GM12891 (cell line): ENCODE data around the gene ZNF563.
A peak's percentile ranks its signal among the peaks of the same experiment; 100 is the strongest.
"Not testable (repeated sequence)": the region's sequence is repeated elsewhere in the genome, so short reads cannot be mapped to it uniquely, and the experiment has no call there.

Experiments used
- DNase-seq: peaks from one replicate; pipeline ENCODE4 v3.0.0; 2011; ENCODE audit warnings: low spot score; ENCODE audit not compliant: insufficient read length
- FAIRE-seq: peaks from 2 replicates; lab custom pipeline; 2011; peaks lifted over from hg19 to GRCh38; lab: Jason Lieb, UNC
- PAX5 ChIP-seq: IDR thresholded peaks from 2 replicates; pipeline ENCODE4 v1.6.1; 2011; ENCODE audit warnings: low read length, moderate library complexity, mild to moderate bottlenecking; ENCODE audit not compliant: insufficient read depth, severe bottlenecking
- POLR2A ChIP-seq: IDR thresholded peaks from 2 replicates; pipeline ENCODE4 v1.6.1; 2011; ENCODE audit warnings: low read depth, low read length, control low read depth
- POLR2AphosphoS5 ChIP-seq: IDR thresholded peaks from 2 replicates; pipeline ENCODE4 v1.6.1; 2011; ENCODE audit warnings: low read depth, low read length, control low read depth
- POU2F2 ChIP-seq: IDR thresholded peaks from 2 replicates; pipeline ENCODE4 v1.6.1; 2011; ENCODE audit warnings: low read depth, mild to moderate bottlenecking, control low read depth, low read length, moderate library complexity
- SPI1 ChIP-seq: IDR thresholded peaks from 2 replicates; pipeline ENCODE4 v1.6.1; 2011; ENCODE audit warnings: low read depth, low read length, control low read depth
- TAF1 ChIP-seq: IDR thresholded peaks from 2 replicates; pipeline ENCODE4 v1.6.1; 2011; ENCODE audit warnings: low read depth, low read length, control low read depth

ZNF563 gene

GRCh38 chr19:12350185-12350889, 16.9 kb upstream of the ZNF563 start:
- FAIRE-seq (no peak), DNase-seq (no peak)
- TF ChIP-seq TAF1 (no peak), PAX5 (no peak), POLR2AphosphoS5 (no peak), POU2F2 (no peak), POLR2A (no peak), SPI1 (no peak)

GRCh38 chr19:12346896-12347295, 13.5 kb upstream of the ZNF563 start:
- TF ChIP-seq TAF1 (no peak), POLR2A (no peak), POLR2AphosphoS5 (no peak), POU2F2 (no peak), SPI1 (no peak), PAX5 (no peak)
- DNase-seq (no peak), FAIRE-seq (no peak)

- DNase-seq (no peak), FAIRE-seq (no peak)
- TF ChIP-seq TAF1, result no peak
- TF ChIP-seq POU2F2, result no peak
- no peak for TF ChIP-seq POLR2A
- no peak for TF ChIP-seq POLR2AphosphoS5
- TF ChIP-seq SPI1, result no peak
- no peak for TF ChIP-seq PAX5
These were observed 11.8 kb upstream of the ZNF563 start for GRCh38 chr19:12345197-12345596.

- TF ChIP-seq PAX5 (peak; percentile 23), POU2F2 (peak; percentile 63), POLR2A (no peak)
- DNase-seq, result peak; percentile 49
- peak; percentile 99 for FAIRE-seq
These were observed 2.1 kb downstream of the ZNF563 start for GRCh38 chr19:12331211-12331941.

GRCh38 chr19:12330340-12330739, 3.1 kb downstream of the ZNF563 start:
- no peak for TF ChIP-seq POLR2AphosphoS5
- no peak for TF ChIP-seq SPI1
- TF ChIP-seq TAF1, result no peak
- FAIRE-seq (peak; percentile 59), DNase-seq (no peak)

GRCh38 chr19:12325690-12326089, 7.7 kb downstream of the ZNF563 start:
- no peak for TF ChIP-seq TAF1
- TF ChIP-seq POU2F2, result no peak
- no peak for TF ChIP-seq POLR2A
- TF ChIP-seq SPI1, result no peak
- no peak for TF ChIP-seq PAX5
- no peak for DNase-seq
- FAIRE-seq, result no peak

GRCh38 chr19:12318782-12319413, 14.5 kb downstream of the ZNF563 start:
- FAIRE-seq (no peak), DNase-seq (no peak)
- no peak for TF ChIP-seq TAF1
- no peak for TF ChIP-seq PAX5
- TF ChIP-seq POLR2A, result no peak
- TF ChIP-seq SPI1, result no peak
- TF ChIP-seq POLR2AphosphoS5, result no peak
- no peak for TF ChIP-seq POU2F2

- FAIRE-seq (no peak), DNase-seq (no peak)
- TF ChIP-seq SPI1 (no peak; the same call in 1 of the 2 replicates), POLR2AphosphoS5 (no peak), POLR2A (no peak), PAX5 (no peak), POU2F2 (no peak), TAF1 (no peak)
These were observed 18.9 kb downstream of the ZNF563 start for GRCh38 chr19:12314553-12314952.

GRCh38 chr19:12308891-12309290, 24.5 kb downstream of the ZNF563 start:
- not testable (repeated sequence) for DNase-seq, FAIRE-seq
